H9 (cell line): ENCODE data around the gene ACTRT3. TPM values are rescaled to one million over a fixed set of nuclear protein-coding genes. Genes with fewer than 3 reads are reported as not detected.
A peak's percentile ranks its signal among the peaks of the same experiment; 100 is the strongest.

ENCODE experiments used
- DNase-seq: peaks from one replicate; pipeline ENCODE4 v3.0.0-alpha.2; 2017
- H2AFZ ChIP-seq: one replicate; pipeline ENCODE4 v1.6.1; 2013; ENCODE audit warnings: mild to moderate bottlenecking, low read length, control low read depth, moderate library complexity
- H2AK5ac ChIP-seq: 2 replicates; pipeline ENCODE4 v1.6.1; 2013; ENCODE audit warnings: low read length, control low read depth, mixed read lengths; ENCODE audit not compliant: insufficient read length
- H2BK120ac ChIP-seq: one replicate; pipeline ENCODE4 v1.6.1; 2013; ENCODE audit warnings: low read depth, mild to moderate bottlenecking, low read length, control low read depth, inconsistent platforms; ENCODE audit not compliant: poor library complexity, severe bottlenecking
- H2BK12ac ChIP-seq: 2 replicates; pipeline ENCODE4 v1.6.1; 2013; ENCODE audit warnings: low read length, control low read depth, mixed read lengths, low read depth; ENCODE audit not compliant: insufficient read length
- H2BK15ac ChIP-seq: 2 replicates; pipeline ENCODE4 v1.6.1; 2013; ENCODE audit warnings: low read depth, low read length, control low read depth
- H2BK20ac ChIP-seq: one replicate; pipeline ENCODE4 v1.6.1; 2013; ENCODE audit warnings: low read depth, mild to moderate bottlenecking, low read length, control low read depth, inconsistent platforms; ENCODE audit not compliant: poor library complexity, severe bottlenecking
- H2BK5ac ChIP-seq: 2 replicates; pipeline ENCODE4 v1.6.1; 2013; ENCODE audit warnings: low read length, control low read depth, mixed read lengths; ENCODE audit not compliant: insufficient read length
- H3K14ac ChIP-seq: 2 replicates; pipeline ENCODE4 v1.6.1; 2013; ENCODE audit warnings: low read length, control low read depth; ENCODE audit not compliant: insufficient read depth
- H3K18ac ChIP-seq: 2 replicates; pipeline ENCODE4 v1.6.1; 2013; ENCODE audit warnings: low read depth, mild to moderate bottlenecking, mixed read lengths, low read length, control low read depth; ENCODE audit not compliant: insufficient read length
- H3K23ac ChIP-seq: 2 replicates; pipeline ENCODE4 v1.6.1; 2013; ENCODE audit warnings: low read length, control low read depth, mixed read lengths, low read depth; ENCODE audit not compliant: insufficient read length
- H3K23me2 ChIP-seq: 2 replicates; pipeline ENCODE4 v1.6.1; 2013; ENCODE audit warnings: low read depth, mild to moderate bottlenecking, mixed read lengths, low read length, control low read depth; ENCODE audit not compliant: insufficient read length, poor library complexity, severe bottlenecking
- H3K27ac ChIP-seq: 2 replicates; pipeline ENCODE4 v1.5.1; 2013; ENCODE audit warnings: low read length, control low read depth, mixed read lengths, low read depth; ENCODE audit not compliant: insufficient read length
- H3K27me3 ChIP-seq: 2 replicates; pipeline ENCODE4 v1.6.1; 2013; ENCODE audit warnings: low read length, control low read depth, inconsistent platforms; ENCODE audit not compliant: insufficient read depth
- H3K4ac ChIP-seq: 2 replicates; pipeline ENCODE4 v1.6.1; 2013; ENCODE audit warnings: low read depth, mild to moderate bottlenecking, control low read depth, inconsistent platforms, low read length, moderate library complexity
- H3K4me1 ChIP-seq: 2 replicates; pipeline ENCODE4 v1.6.1; 2013; ENCODE audit warnings: low read length, control low read depth, inconsistent platforms; ENCODE audit not compliant: insufficient read depth
- H3K4me2 ChIP-seq: 2 replicates; pipeline ENCODE4 v1.6.1; 2013; ENCODE audit warnings: low read length, control low read depth, mixed read lengths; ENCODE audit not compliant: insufficient read length, insufficient read depth
- H3K56ac ChIP-seq: 2 replicates; pipeline ENCODE4 v1.6.1; 2013; ENCODE audit warnings: low read depth, mild to moderate bottlenecking, mixed read lengths, low read length, control low read depth; ENCODE audit not compliant: insufficient read length
- H3K79me1 ChIP-seq: 2 replicates; pipeline ENCODE4 v1.6.1; 2013; ENCODE audit warnings: low read depth, mild to moderate bottlenecking, moderate library complexity, low read length, control low read depth, inconsistent platforms; ENCODE audit not compliant: insufficient read depth, poor library complexity, severe bottlenecking
- H3K79me2 ChIP-seq: 2 replicates; pipeline ENCODE4 v1.6.1; 2013; ENCODE audit warnings: low read length, control low read depth, inconsistent platforms; ENCODE audit not compliant: insufficient read depth
- H3K9ac ChIP-seq: 2 replicates; pipeline ENCODE4 v1.6.1; 2013; ENCODE audit warnings: low read length, control low read depth, mixed read lengths; ENCODE audit not compliant: insufficient read length; ENCODE audit errors: extremely low read depth
- H3K9me3 ChIP-seq: one replicate; pipeline ENCODE4 v1.6.1; 2013; ENCODE audit warnings: low read depth, low read length, inconsistent platforms; ENCODE audit not compliant: control insufficient read depth
- H3T11ph ChIP-seq: one replicate; pipeline ENCODE4 v1.6.1; 2013; ENCODE audit warnings: mild to moderate bottlenecking, low read length, control low read depth, inconsistent platforms
- H4K20me1 ChIP-seq: one replicate; pipeline ENCODE4 v1.6.1; 2013; ENCODE audit not compliant: control insufficient read depth, insufficient read length, insufficient read depth
- H4K5ac ChIP-seq: 2 replicates; pipeline ENCODE4 v1.6.1; 2013; ENCODE audit warnings: low read depth, mild to moderate bottlenecking, mixed read lengths, low read length, control low read depth; ENCODE audit not compliant: insufficient read length
- H4K8ac ChIP-seq: replicated peaks from 2 replicates; pipeline ENCODE4 v1.6.1; 2013; ENCODE audit warnings: low read length, control low read depth, mixed read lengths, low read depth; ENCODE audit not compliant: insufficient read length
- H4K91ac ChIP-seq: 2 replicates; pipeline ENCODE4 v1.6.1; 2013; ENCODE audit warnings: low read depth, mild to moderate bottlenecking, moderate library complexity, mixed read lengths, low read length, control low read depth; ENCODE audit not compliant: insufficient read length
- H3K27ac Mint-ChIP-seq, 3 experiments: 2 replicates in 2 of 3; 3 replicates in 1 of 3; pipeline ENCODE4 v1.8.0; 2020 to 2021; ENCODE audit warnings: mixed read lengths in 3 of 3, mild to moderate bottlenecking in 1 of 3, moderate library complexity in 1 of 3
- H3K27me3 Mint-ChIP-seq: 2 replicates; pipeline ENCODE4 v1.8.0; 2021; ENCODE audit warnings: low read depth, mild to moderate bottlenecking, moderate library complexity, mixed read lengths
- H3K36me3 Mint-ChIP-seq, 3 experiments: 2 replicates in 2 of 3; 3 replicates in 1 of 3; pipeline ENCODE4 v1.8.0; 2020 to 2021; ENCODE audit warnings: low read depth in 3 of 3, mixed read lengths in 3 of 3; ENCODE audit not compliant: insufficient read depth in 1 of 3
- H3K4me1 Mint-ChIP-seq, 2 experiments: 2 replicates each; pipeline ENCODE4 v1.8.0; 2020; ENCODE audit warnings: mixed read lengths in 2 of 2
- H3K4me3 Mint-ChIP-seq, 2 experiments: 2 replicates in 1 of 2; 3 replicates in 1 of 2; pipeline ENCODE4 v1.8.0; 2020 to 2021; ENCODE audit warnings: mild to moderate bottlenecking in 2 of 2, mixed read lengths in 2 of 2, moderate library complexity in 1 of 2
- H3K9me3 Mint-ChIP-seq, 2 experiments: 2 replicates in 1 of 2; 3 replicates in 1 of 2; pipeline ENCODE4 v1.8.0; 2020; ENCODE audit warnings: mild to moderate bottlenecking in 2 of 2, mixed read lengths in 2 of 2, moderate library complexity in 1 of 2
- WGBS: extraction: QIAGEN DNeasy Blood & Tissue Kit; methylation state at CpG from one replicate; pipeline ENCODE4 v1.1.7; 2013; ENCODE audit warnings: missing lambda C conversion rate, low lambda C conversion rate, mixed read lengths; ENCODE audit not compliant: insufficient read length; ENCODE audit errors: extremely low coverage; 5-methylcytosine and 5-hydroxymethylcytosine counted together
- total RNA-seq: library from RNA; stranded (reverse); gene quantifications from 2 replicates; pipeline ENCODE4 v1.2.1, GENCODE V29; 2021
- TF ChIP-seq, protein P1 (sequence below): fragments of 200-600 bp; sonication (generic); conservative IDR thresholded peaks from 3 replicates; pipeline ENCODE4 v1.8.0; 2021; ENCODE audit warnings: antibody characterized with exemption, mild to moderate bottlenecking

ACTRT3 gene
- total RNA-seq, 1 experiment from 2014 or later = 5.9 TPM

DNA sequence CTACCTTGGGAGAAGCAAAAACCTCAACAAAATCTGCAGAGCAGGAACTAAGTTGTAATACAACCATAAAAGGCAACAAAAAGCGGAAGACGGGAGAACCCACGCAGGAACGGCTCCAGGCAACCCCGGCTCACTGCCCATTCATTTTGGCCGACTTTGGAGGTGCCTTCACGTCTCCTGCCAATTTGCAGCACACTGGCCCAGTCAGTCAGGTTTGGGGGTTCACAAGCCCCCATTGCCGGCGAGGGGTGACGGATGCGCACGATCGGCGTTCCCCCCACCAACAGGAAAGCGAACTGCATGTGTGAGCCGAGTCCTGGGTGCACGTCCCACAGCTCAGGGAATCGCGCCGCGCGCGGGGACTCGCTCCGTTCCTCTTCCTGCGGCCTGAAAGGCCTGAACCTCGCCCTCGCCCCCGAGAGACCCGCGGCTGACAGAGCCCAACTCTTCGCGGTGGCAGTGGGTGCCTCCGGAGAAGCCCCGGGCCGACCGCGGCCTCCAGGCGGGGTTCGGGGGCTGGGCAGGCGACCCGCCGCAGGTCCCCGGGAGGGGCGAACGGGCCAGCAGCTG, 5.0 kb downstream of the ACTRT3 start:
- Histone ChIP-seq H2BK120ac (no peak overlapping the region), H4K8ac (no peak overlapping the region), H3K14ac (peak overlapping the region; percentile 94), H3K4me2 (peak overlapping the region; percentile 45), H2BK12ac (no peak overlapping the region), H2BK15ac (no peak overlapping the region), H2BK20ac (no peak overlapping the region), H3K23ac (no peak overlapping the region), H2AFZ (no peak overlapping the region), H4K20me1 (no peaks in the 10 kb centered on the region), H3K9me3 (no peaks in the 10 kb centered on the region), H3K27ac (no peak overlapping the region), H3K4me1 (no peaks in the 10 kb centered on the region), H3K9ac (peak overlapping the region; percentile 59), H3K79me1 (no peaks in the 10 kb centered on the region), H2AK5ac (no peak overlapping the region), H3K56ac (no peak overlapping the region), H4K5ac (no peak overlapping the region), H3K23me2 (peaks cover 5% of the 10 kb centered on the region), H2BK5ac (no peak overlapping the region), H3K4ac (no peak overlapping the region; the same call in 1 of the 2 replicates), H3K79me2 (no peaks in the 10 kb centered on the region), H3K27me3 (no peaks in the 10 kb centered on the region), H4K91ac (no peak overlapping the region), H3T11ph (no peak overlapping the region), H3K18ac (peak overlapping the region; percentile 24)
- TF ChIP-seq, protein P1, sequence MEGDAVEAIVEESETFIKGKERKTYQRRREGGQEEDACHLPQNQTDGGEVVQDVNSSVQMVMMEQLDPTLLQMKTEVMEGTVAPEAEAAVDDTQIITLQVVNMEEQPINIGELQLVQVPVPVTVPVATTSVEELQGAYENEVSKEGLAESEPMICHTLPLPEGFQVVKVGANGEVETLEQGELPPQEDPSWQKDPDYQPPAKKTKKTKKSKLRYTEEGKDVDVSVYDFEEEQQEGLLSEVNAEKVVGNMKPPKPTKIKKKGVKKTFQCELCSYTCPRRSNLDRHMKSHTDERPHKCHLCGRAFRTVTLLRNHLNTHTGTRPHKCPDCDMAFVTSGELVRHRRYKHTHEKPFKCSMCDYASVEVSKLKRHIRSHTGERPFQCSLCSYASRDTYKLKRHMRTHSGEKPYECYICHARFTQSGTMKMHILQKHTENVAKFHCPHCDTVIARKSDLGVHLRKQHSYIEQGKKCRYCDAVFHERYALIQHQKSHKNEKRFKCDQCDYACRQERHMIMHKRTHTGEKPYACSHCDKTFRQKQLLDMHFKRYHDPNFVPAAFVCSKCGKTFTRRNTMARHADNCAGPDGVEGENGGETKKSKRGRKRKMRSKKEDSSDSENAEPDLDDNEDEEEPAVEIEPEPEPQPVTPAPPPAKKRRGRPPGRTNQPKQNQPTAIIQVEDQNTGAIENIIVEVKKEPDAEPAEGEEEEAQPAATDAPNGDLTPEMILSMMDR = no peak
- Mint-ChIP-seq H3K4me3 (peak overlapping the region; percentile 84 to 85), H3K4me1 (peaks cover 2 to 7% of the 10 kb centered on the region in 2 experiments; a peak in 3 of 4 replicates), H3K27me3 (no peaks in the 10 kb centered on the region; the same call in 1 of the 2 replicates), H3K9me3 (peaks cover 10% of the 10 kb centered on the region in 2 experiments; a peak in 3 of 5 replicates), H3K36me3 (peaks cover 4 to 6% (median 4%) of the 10 kb centered on the region in 3 experiments; a peak in 4 of 7 replicates), H3K27ac (peak overlapping the region in 2 of 3 experiments; percentile 17 to 94; a peak in 3 of 7 replicates)
- no CpG with 5 or more reads among the region's 46 CpGs for WGBS
- peak; percentile 34 for DNase-seq
